Retinal pigment epithelial cell (primary cell): ENCODE measurements around the gene HOOK1.

Experiments used
- DNase-seq: peaks from one replicate; pipeline ENCODE4 v3.0.0-alpha.2; 2010; ENCODE audit warnings: low read depth
- H3K4me3 ChIP-seq: 2 replicates; pipeline ENCODE4 v1.5.1; 2011; ENCODE audit warnings: mild to moderate bottlenecking, low read length, control low read depth, moderate library complexity
- CTCF ChIP-seq: conservative IDR thresholded peaks from 2 replicates; pipeline ENCODE4 v1.5.1; 2011; ENCODE audit warnings: low read depth, low read length, control low read depth, inconsistent platforms

HOOK1 gene

GRCh38 chr1:59814901-59815825 lies at the start of gene HOOK1:
HOOK1 (plus strand) TSS chr1:59814949; CDS start chr1:59815118, 169 bp downstream.
- H3K4me3 ChIP-seq = peak within 1 kb of the TSS; percentile 76
- no peak for DNase-seq
- TF ChIP-seq CTCF = no peak

GRCh38 chr1:59765011-59765730 lies 49.6 kb upstream of the HOOK1 start:
- DNase-seq = no peak
- no peak overlapping the region for H3K4me3 ChIP-seq
- TF ChIP-seq CTCF = no peak

GRCh38 chr1:59766227-59766855 lies 48.4 kb upstream of the HOOK1 start:
- DNase-seq = no peak
- no peak overlapping the region for H3K4me3 ChIP-seq
- no peak for TF ChIP-seq CTCF

GRCh38 chr1:59767119-59767518 lies 47.6 kb upstream of the HOOK1 start:
- DNase-seq = no peak
- no peak for TF ChIP-seq CTCF
- no peak overlapping the region for H3K4me3 ChIP-seq

- H3K4me3 ChIP-seq = no peak overlapping the region
- no peak for TF ChIP-seq CTCF
- DNase-seq = no peak
These were observed 45.7 kb upstream of the HOOK1 start for GRCh38 chr1:59768792-59769735.

GRCh38 chr1:59769736-59770095 lies 45.0 kb upstream of the HOOK1 start:
- no peak overlapping the region for H3K4me3 ChIP-seq
- TF ChIP-seq CTCF = no peak
- no peak for DNase-seq
